H1 (cell line): ENCODE results near the gene DBF4. TPM values are rescaled to one million over a fixed set of nuclear protein-coding genes. Genes with fewer than 3 reads are reported as not detected.

Experiments used
- CHD7 ChIP-seq: fragments of 300-600 bp; sonication (generic); IDR thresholded peaks from 2 replicates; pipeline ENCODE4 v1.7.1; 2012; ENCODE audit warnings: low read length, moderate library complexity, mild to moderate bottlenecking, inconsistent platforms; ENCODE audit not compliant: insufficient replicate concordance
- SIN3A ChIP-seq, 2 experiments: IDR thresholded peaks in 1 of 2; conservative IDR thresholded peaks in 1 of 2; 2 replicates each; pipeline ENCODE4 v1.6.1; 2011 to 2012; ENCODE audit warnings: low read length in 2 of 2, improper control_type of control experiment in 1 of 2, low read depth in 1 of 2, mild to moderate bottlenecking in 1 of 2
- SP1 ChIP-seq: IDR thresholded peaks from 2 replicates; pipeline ENCODE4 v1.6.1; 2011; ENCODE audit warnings: low read depth, low read length
- polyA plus RNA-seq, 7 experiments: library from polyadenylated mRNA; depleted of rRNA in 3 of 7; stranded (reverse) in 5 of 7; unstranded in 2 of 7; fragments of >200 nt in 5 of 7; fragments of 200-250 nt in 2 of 7; gene quantifications; 1 replicate in 5 of 7; 2 replicates in 1 of 7; 4 replicates in 1 of 7; pipeline versions ENCODE4 v1.2.1 to v1.2.3, GENCODE V29; 2011 to 2013; ENCODE audit warnings: missing spikeins in 2 of 7, mixed read lengths in 2 of 7
- total RNA-seq: library from RNA; stranded (reverse); fragmentation: NEBNext Ultra II Directional; extraction: Animal tissue kit (Norgen Biotek cat#: 25700); gene quantifications from 2 replicates; pipeline ENCODE4 v1.2.1, GENCODE V29; 2021
- TF ChIP-seq, protein P1 (sequence below): IDR thresholded peaks from 2 replicates; pipeline ENCODE4 v1.6.1; 2011; ENCODE audit warnings: low read length, improper control_type of control experiment

The DBF4 gene
- total and polyA plus RNA-seq, 2 of the 8 experiments (the other 6 are each of a cell fraction or from before 2014, with no cell fraction given): 8.7 to 82.4 TPM

GRCh38 chr7:87933953-87934698, 57.8 kb downstream of the DBF4 start, which contains the start of gene ADAM22 (continued):
- TF ChIP-seq SIN3A (conservative IDR thresholded peaks at IDR 0.05 in 1 of 2, IDR thresholded peaks at IDR 0.05 in 1 of 2; ENCODE audit: low read depth in 1 of 2, low read length in 2 of 2) (peak in 1 of 2 experiments; percentile 47; a peak in 1 of 4 replicates), SP1 (no peak), CHD7 (no peak)
- TF ChIP-seq, protein P1, sequence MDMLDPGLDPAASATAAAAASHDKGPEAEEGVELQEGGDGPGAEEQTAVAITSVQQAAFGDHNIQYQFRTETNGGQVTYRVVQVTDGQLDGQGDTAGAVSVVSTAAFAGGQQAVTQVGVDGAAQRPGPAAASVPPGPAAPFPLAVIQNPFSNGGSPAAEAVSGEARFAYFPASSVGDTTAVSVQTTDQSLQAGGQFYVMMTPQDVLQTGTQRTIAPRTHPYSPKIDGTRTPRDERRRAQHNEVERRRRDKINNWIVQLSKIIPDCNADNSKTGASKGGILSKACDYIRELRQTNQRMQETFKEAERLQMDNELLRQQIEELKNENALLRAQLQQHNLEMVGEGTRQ: no peak
- TF ChIP-seq, all 59 proteins: peak for 22
